Chondrocyte (in vitro differentiated cells): Measurements from ENCODE around the gene SH3BGRL3. TPM values are rescaled to one million over a fixed set of nuclear protein-coding genes. Genes with fewer than 3 reads are reported as not detected.

Experiments used
- DNase-seq: peaks from one replicate; pipeline ENCODE4 v3.0.0; 2021; ENCODE audit warnings: mixed read lengths, low spot score
- H3K27ac Mint-ChIP-seq: one replicate; pipeline ENCODE4 v1.8.0; 2021; ENCODE audit warnings: mild to moderate bottlenecking, moderate library complexity, mixed read lengths; ENCODE audit not compliant: unreplicated experiment
- H3K27me3 Mint-ChIP-seq: 2 replicates; pipeline ENCODE4 v1.8.0; 2021; ENCODE audit warnings: low read depth, mixed read lengths
- H3K36me3 Mint-ChIP-seq: 2 replicates; pipeline ENCODE4 v1.8.0; 2021; ENCODE audit warnings: low read depth, mixed read lengths
- H3K4me1 Mint-ChIP-seq: 2 replicates; pipeline ENCODE4 v1.8.0; 2021; ENCODE audit warnings: low read depth, mild to moderate bottlenecking, mixed read lengths
- H3K4me3 Mint-ChIP-seq: one replicate; pipeline ENCODE4 v1.8.0; 2021; ENCODE audit warnings: mild to moderate bottlenecking, moderate library complexity, mixed read lengths; ENCODE audit not compliant: unreplicated experiment
- H3K9me3 Mint-ChIP-seq: 2 replicates; pipeline ENCODE4 v1.8.0; 2021; ENCODE audit warnings: low read depth, mixed read lengths
- total RNA-seq: library from RNA; stranded (reverse); gene quantifications from 3 replicates; pipeline ENCODE4 v1.2.1, GENCODE V29; 2021
- TF ChIP-seq, protein P1 (sequence below): fragments of 200-600 bp; sonication (generic); IDR thresholded peaks from 2 replicates; pipeline ENCODE4 v1.5.0; 2021; ENCODE audit warnings: antibody characterized with exemption, mild to moderate bottlenecking, moderate library complexity

Gene SH3BGRL3
- total RNA-seq, 1 donor from 2014 or later, result 162 TPM

DNA sequence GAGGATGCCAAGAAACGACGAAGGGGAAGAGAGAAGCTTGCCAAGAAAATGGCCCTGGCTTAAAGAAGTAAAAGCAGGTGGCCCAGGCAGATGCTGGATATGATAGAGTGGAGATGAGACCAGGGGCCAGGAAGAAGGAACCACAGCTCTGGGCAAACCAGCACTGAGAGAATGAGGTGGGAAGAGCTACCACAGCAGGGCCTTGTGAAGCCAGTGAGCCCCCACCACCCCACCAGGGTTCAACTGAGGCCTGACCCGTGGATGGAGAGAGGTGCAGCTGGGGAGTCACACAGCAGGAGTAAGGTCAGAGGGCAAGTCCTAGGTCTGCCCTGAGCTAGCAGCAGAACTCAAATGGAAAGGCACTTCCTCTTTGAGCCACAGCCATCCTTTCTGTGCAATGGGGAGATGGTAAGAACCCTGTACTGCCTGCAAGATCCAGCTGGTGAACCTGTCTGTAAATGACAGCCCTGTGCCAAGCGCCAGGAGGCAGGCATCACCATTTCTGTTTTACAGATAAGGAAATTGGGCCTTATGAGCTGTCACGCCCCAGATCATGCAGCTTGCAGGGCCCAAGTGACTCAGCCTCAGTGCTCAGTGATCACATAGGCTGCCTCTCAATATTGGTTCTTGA lies 8.5 kb downstream of the SH3BGRL3 start:
- no peaks in the 10 kb centered on the region for H3K9me3 Mint-ChIP-seq
- peaks cover 26% of the 10 kb centered on the region for H3K4me1 Mint-ChIP-seq
- no peak overlapping the region for H3K4me3 Mint-ChIP-seq
- peaks cover 2% of the 10 kb centered on the region for H3K36me3 Mint-ChIP-seq
- no peak for DNase-seq
- no peak overlapping the region for H3K27ac Mint-ChIP-seq
- TF ChIP-seq, protein P1, sequence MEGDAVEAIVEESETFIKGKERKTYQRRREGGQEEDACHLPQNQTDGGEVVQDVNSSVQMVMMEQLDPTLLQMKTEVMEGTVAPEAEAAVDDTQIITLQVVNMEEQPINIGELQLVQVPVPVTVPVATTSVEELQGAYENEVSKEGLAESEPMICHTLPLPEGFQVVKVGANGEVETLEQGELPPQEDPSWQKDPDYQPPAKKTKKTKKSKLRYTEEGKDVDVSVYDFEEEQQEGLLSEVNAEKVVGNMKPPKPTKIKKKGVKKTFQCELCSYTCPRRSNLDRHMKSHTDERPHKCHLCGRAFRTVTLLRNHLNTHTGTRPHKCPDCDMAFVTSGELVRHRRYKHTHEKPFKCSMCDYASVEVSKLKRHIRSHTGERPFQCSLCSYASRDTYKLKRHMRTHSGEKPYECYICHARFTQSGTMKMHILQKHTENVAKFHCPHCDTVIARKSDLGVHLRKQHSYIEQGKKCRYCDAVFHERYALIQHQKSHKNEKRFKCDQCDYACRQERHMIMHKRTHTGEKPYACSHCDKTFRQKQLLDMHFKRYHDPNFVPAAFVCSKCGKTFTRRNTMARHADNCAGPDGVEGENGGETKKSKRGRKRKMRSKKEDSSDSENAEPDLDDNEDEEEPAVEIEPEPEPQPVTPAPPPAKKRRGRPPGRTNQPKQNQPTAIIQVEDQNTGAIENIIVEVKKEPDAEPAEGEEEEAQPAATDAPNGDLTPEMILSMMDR, result no peak
- no peaks in the 10 kb centered on the region for H3K27me3 Mint-ChIP-seq

DNA sequence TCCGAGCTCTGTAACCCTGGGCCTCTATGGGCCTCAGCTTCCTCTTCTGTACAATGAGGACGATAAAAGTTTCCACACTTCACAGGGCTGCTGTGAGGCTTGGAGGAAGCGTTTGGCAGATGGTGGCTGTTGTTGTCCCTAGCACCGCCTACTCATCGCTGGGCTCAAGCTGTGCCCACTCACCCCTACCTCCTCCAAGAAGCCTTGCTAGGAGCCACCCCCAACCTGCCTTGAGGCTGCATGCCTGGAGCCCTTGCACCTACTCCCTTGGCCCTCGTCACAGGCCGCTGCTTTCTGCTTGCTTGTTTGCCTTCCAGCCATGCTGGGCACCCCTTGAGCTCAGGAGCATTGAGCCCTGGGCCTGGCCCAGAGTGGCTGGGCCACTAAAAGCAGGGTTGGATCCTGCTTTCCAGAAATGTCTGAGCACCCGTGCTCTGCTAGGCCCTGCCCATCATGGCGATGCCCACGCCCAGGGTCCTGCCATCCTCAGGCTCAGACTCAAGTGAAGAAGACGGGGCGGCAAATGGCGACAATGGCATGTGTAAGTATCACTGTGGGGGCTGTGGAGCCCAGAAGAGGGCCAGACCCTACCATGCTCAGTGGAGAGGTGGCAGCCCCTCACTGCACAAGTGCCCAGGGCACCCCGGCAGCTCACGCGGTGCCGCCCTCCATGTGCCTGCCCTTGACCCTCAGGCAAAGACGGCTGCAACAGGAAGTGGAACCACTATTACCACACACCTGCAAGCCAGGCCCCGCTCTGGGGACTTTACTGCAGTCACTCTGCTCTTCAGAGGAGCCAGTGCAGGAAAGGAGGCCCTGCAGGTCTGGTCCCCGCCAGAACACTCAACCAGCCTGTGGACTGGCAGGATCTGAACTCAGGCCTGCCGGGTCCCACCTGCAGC lies 9.5 kb downstream of the SH3BGRL3 start:
- TF ChIP-seq, protein P1, result no peak
- H3K36me3 Mint-ChIP-seq, result peaks cover 2% of the 10 kb centered on the region
- H3K27me3 Mint-ChIP-seq, result no peaks in the 10 kb centered on the region
- H3K9me3 Mint-ChIP-seq, result no peaks in the 10 kb centered on the region
- H3K27ac Mint-ChIP-seq, result no peak overlapping the region
- no peak overlapping the region for H3K4me3 Mint-ChIP-seq
- DNase-seq, result no peak
- H3K4me1 Mint-ChIP-seq, result peaks cover 17% of the 10 kb centered on the region

DNA sequence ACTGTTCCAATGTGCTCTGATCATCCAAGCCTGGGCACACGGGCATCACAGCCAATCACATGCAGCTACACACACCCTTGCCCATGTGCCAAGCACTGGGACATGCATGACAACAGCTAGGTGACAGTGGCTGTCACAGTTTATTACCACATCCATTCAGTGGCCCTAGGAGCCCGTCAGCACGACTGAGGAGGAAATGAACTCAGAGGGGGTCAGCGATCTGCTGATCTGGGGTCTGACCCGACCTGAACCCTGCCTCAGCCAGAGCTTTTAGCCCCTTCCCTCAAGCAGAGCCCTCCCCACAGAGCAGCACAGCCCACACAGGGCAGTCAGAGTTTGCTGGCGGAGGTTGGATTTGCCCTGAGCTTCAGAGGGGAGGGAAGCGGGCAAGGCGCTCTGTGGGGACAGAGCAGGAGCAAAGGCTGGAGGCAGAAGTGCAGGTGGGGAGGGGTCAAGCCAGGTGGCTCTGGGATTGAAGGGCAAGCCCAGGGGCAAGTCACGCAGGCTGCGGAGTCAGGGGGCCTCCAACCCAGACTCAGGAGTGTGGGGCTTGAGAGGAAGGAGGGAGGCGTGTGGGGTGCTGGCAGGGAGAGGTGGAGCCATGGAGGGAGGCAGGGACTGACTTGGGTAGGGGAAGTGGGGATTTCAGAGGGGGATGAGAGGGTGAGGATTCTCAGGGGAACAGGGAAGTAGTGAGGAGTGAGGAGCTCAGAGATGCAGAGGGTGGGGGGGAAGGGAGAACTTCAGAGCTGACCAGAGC lies 10.4 kb downstream of the SH3BGRL3 start:
- Mint-ChIP-seq H3K4me3 (no peak overlapping the region), H3K9me3 (no peaks in the 10 kb centered on the region), H3K36me3 (no peaks in the 10 kb centered on the region), H3K27me3 (no peaks in the 10 kb centered on the region), H3K4me1 (peaks cover 9% of the 10 kb centered on the region), H3K27ac (no peak overlapping the region)
- no peak for DNase-seq
- TF ChIP-seq, protein P1, result no peak

DNA sequence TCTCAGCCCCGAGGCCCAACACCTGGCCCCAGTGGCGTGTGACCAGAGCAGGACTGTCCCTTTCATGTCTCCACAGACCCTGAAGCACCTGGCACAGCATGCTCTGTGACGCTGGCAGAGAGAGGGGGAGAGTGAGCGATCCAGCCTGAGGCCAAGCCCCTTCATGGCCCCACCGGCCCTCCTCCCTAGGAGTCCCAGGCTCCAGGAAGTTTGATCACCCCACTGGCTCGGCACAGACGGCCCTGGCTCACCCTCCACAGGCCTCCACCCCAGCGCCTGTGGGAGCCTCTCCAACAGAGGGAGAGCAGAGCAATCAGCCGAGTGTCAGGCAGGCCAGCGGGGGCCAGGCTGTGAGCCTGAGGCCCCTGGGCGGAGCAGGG lies 11.0 kb downstream of the SH3BGRL3 start:
- Mint-ChIP-seq H3K36me3 (no peaks in the 10 kb centered on the region), H3K27ac (no peak overlapping the region), H3K4me3 (no peak overlapping the region), H3K4me1 (peaks cover 9% of the 10 kb centered on the region), H3K9me3 (no peaks in the 10 kb centered on the region), H3K27me3 (no peaks in the 10 kb centered on the region)
- TF ChIP-seq, protein P1, result no peak
- no peak for DNase-seq

GRCh38 chr1:26291433-26291832 lies 11.5 kb downstream of the SH3BGRL3 start:
- H3K9me3 Mint-ChIP-seq, result no peaks in the 10 kb centered on the region
- H3K4me3 Mint-ChIP-seq, result no peak overlapping the region
- peaks cover 9% of the 10 kb centered on the region for H3K4me1 Mint-ChIP-seq
- H3K27ac Mint-ChIP-seq, result no peak overlapping the region
- TF ChIP-seq, protein P1, result no peak
- H3K27me3 Mint-ChIP-seq, result no peaks in the 10 kb centered on the region
- no peak for DNase-seq
- H3K36me3 Mint-ChIP-seq, result no peaks in the 10 kb centered on the region
